SK-N-SH treated with all-trans-retinoic acid at 6 μM for 48 hours (cell line): ENCODE data around the gene UQCR11.

Experiments
- ESRRG ChIP-seq: fragments of 250-450 bp; sonication (Bioruptor Pico); IDR thresholded peaks from 2 replicates; pipeline ENCODE4 v1.6.1; 2021; ENCODE audit warnings: mild to moderate bottlenecking
- ZC3H10 ChIP-seq: fragments of 250-450 bp; sonication (Bioruptor Pico); IDR thresholded peaks from 2 replicates; pipeline ENCODE4 v1.5.1; 2021; ENCODE audit warnings: mild to moderate bottlenecking, moderate library complexity
- ZFP3 ChIP-seq: fragments of 250-450 bp; sonication (Bioruptor Pico); IDR thresholded peaks from 2 replicates; pipeline ENCODE4 v1.5.0; 2020; ENCODE audit warnings: mild to moderate bottlenecking, moderate library complexity
- ZFP30 ChIP-seq: fragments of 450-650 bp; formaldehyde crosslinking; IDR thresholded peaks from 2 replicates; pipeline ENCODE4 v1.5.0; 2022; ENCODE audit warnings: mild to moderate bottlenecking, moderate library complexity
- ZNF8 ChIP-seq: fragments of 450-650 bp; formaldehyde crosslinking; IDR thresholded peaks from 2 replicates; pipeline ENCODE4 v1.5.0; 2020; ENCODE audit warnings: mild to moderate bottlenecking, moderate library complexity
- TF ChIP-seq, protein P1 (sequence below): fragments of 250-450 bp; sonication (Bioruptor Pico); IDR thresholded peaks from 2 replicates; pipeline ENCODE4 v1.8.0; 2020; ENCODE audit warnings: mild to moderate bottlenecking, moderate library complexity, borderline replicate concordance

DNA sequence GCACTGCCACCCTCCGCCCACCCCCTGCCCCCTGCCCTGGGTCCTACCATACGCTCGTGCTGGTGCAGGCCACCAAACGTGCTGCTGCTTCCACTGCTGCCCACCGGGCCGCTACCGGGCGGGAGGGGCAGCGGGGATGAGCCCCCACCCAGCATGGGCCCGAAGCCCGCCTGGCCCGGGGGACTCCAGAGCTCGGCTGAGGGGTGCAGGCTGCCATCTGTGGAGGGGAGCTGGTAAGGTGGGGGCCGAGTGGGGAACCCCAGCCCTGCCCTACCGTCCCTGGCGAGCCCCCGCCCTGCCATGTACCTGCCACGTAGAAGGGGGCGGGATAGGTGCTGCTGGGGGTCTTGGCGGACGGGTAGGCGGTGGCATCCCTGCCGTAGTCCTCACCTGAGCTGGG, 16.7 kb upstream of the UQCR11 start:
- TF ChIP-seq ESRRG (CRISPR knock-in tag) (no peak), ZFP30 (no peak), ZFP3 (CRISPR knock-in tag) (no peak), ZC3H10 (no peak), ZNF8 (no peak)
- TF ChIP-seq, protein P1, sequence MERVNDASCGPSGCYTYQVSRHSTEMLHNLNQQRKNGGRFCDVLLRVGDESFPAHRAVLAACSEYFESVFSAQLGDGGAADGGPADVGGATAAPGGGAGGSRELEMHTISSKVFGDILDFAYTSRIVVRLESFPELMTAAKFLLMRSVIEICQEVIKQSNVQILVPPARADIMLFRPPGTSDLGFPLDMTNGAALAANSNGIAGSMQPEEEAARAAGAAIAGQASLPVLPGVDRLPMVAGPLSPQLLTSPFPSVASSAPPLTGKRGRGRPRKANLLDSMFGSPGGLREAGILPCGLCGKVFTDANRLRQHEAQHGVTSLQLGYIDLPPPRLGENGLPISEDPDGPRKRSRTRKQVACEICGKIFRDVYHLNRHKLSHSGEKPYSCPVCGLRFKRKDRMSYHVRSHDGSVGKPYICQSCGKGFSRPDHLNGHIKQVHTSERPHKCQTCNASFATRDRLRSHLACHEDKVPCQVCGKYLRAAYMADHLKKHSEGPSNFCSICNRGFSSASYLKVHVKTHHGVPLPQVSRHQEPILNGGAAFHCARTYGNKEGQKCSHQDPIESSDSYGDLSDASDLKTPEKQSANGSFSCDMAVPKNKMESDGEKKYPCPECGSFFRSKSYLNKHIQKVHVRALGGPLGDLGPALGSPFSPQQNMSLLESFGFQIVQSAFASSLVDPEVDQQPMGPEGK (CRISPR knock-in tag) = no peak
